Body of pancreas (tissue), 4 donors: ENCODE results near the gene LRRC7.

Source experiments
- POLR2A ChIP-seq, 3 donors: fragments of 450-650 bp; IDR thresholded peaks; one replicate each; pipeline ENCODE4 v1.6.1; 2016; ENCODE audit warnings: antibody characterized with exemption in 3 of 3, mild to moderate bottlenecking in 2 of 3
- TF ChIP-seq, protein P1 (sequence below), 7 experiments: fragments of 450-650 bp in 4 of 7; fragments of 200-600 bp in 3 of 7; sonication (generic) in 3 of 7; IDR thresholded peaks; one replicate each; pipeline ENCODE4 v1.5.1; 2016 to 2019; ENCODE audit warnings: antibody characterized with exemption in 7 of 7

DNA sequence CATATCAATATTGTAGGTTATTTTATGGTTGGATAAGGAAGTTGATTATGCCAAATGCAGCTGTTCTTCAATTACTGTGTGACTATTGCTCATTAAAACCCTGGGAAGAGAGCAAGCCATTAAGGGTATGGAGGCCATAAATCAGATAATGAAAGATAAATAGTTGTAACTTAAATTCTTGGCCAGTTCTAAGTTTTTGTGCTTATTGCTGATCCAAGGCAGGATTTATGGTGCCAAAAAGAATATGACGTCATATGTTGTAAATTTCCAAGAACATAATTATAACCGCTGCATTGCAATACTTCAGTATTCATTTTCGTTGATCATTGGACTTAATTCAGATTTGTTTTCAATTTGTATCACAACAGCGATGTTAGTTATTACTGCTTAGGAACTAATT is 426.1 kb downstream of the LRRC7 start:
- no peak for TF ChIP-seq POLR2A (IDR thresholded peaks at IDR 0.05)
- TF ChIP-seq, protein P1, sequence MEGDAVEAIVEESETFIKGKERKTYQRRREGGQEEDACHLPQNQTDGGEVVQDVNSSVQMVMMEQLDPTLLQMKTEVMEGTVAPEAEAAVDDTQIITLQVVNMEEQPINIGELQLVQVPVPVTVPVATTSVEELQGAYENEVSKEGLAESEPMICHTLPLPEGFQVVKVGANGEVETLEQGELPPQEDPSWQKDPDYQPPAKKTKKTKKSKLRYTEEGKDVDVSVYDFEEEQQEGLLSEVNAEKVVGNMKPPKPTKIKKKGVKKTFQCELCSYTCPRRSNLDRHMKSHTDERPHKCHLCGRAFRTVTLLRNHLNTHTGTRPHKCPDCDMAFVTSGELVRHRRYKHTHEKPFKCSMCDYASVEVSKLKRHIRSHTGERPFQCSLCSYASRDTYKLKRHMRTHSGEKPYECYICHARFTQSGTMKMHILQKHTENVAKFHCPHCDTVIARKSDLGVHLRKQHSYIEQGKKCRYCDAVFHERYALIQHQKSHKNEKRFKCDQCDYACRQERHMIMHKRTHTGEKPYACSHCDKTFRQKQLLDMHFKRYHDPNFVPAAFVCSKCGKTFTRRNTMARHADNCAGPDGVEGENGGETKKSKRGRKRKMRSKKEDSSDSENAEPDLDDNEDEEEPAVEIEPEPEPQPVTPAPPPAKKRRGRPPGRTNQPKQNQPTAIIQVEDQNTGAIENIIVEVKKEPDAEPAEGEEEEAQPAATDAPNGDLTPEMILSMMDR (IDR thresholded peaks at IDR 0.05): no peak
